ENCODE measurements around the gene TTC7B. TPM values are rescaled to one million over a fixed set of nuclear protein-coding genes. Genes with fewer than 3 reads are reported as not detected.

TTC7B gene
- total RNA-seq, 1 experiment from 2014 or later, result 40.9 TPM

DNA sequence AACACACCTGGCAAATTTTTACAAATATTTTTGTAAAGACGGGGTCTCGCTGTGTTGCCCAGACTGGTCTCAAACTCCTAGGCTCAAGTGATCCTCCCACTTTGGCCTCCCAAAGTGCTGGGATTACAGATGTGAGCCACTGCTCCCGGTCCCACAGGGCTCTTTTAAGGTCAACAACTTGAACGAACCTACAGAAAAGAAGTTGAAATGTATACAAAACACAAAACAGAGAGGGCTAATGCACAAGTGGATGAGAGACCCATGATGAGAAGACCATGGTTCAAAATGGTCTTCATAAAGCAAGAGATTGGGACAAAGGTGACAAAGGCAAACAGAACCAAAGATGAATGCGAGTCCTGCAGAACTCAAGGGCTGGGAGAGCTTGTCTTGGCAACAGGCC lies 328.0 kb downstream of the TTC7B start:
- CTCF ChIA-PET, result no interaction called here
- Histone ChIP-seq H3K27ac (ENCODE audit: low read length) (no peak overlapping the region), H3K27me3 (ENCODE audit: control insufficient read depth, insufficient read depth, low read length) (no peaks in the 10 kb centered on the region), H3K36me3 (ENCODE audit: control insufficient read depth, insufficient read depth, low read length) (no peaks in the 10 kb centered on the region), H3K4me3 (ENCODE audit: low read depth in 2 of 2, low read length in 2 of 2) (no peak overlapping the region), H3K4me1 (ENCODE audit: control insufficient read depth, insufficient read depth, low read length) (no peaks in the 10 kb centered on the region), H3K9me3 (ENCODE audit: control insufficient read depth, insufficient read depth, low read depth, low read length) (no peaks in the 10 kb centered on the region)
- no peak for ATAC-seq
- in situ Hi-C loops (cut with HindIII; ENCODE audit: low pct_unique_long_range_greater_than_20kb, low sequenced_read_pairs) (no loop called here), intact Hi-C loops (cut with micrococcal nuclease; ENCODE audit: unreplicated experiment) (no loop called here)
- no TSS peak for BruUV-seq (replicated peaks)
- TF ChIP-seq TCF7L2 (IDR thresholded peaks at IDR 0.05; ENCODE audit: low read depth, low read length) (no peak), POLR2AphosphoS5 (IDR thresholded peaks at IDR 0.05; ENCODE audit: low read depth, low read length) (no peak), SIN3A (IDR thresholded peaks at IDR 0.05; ENCODE audit: borderline replicate concordance, insufficient read depth, low read depth, low read length) (no peak)
- TF ChIP-seq, protein P1, sequence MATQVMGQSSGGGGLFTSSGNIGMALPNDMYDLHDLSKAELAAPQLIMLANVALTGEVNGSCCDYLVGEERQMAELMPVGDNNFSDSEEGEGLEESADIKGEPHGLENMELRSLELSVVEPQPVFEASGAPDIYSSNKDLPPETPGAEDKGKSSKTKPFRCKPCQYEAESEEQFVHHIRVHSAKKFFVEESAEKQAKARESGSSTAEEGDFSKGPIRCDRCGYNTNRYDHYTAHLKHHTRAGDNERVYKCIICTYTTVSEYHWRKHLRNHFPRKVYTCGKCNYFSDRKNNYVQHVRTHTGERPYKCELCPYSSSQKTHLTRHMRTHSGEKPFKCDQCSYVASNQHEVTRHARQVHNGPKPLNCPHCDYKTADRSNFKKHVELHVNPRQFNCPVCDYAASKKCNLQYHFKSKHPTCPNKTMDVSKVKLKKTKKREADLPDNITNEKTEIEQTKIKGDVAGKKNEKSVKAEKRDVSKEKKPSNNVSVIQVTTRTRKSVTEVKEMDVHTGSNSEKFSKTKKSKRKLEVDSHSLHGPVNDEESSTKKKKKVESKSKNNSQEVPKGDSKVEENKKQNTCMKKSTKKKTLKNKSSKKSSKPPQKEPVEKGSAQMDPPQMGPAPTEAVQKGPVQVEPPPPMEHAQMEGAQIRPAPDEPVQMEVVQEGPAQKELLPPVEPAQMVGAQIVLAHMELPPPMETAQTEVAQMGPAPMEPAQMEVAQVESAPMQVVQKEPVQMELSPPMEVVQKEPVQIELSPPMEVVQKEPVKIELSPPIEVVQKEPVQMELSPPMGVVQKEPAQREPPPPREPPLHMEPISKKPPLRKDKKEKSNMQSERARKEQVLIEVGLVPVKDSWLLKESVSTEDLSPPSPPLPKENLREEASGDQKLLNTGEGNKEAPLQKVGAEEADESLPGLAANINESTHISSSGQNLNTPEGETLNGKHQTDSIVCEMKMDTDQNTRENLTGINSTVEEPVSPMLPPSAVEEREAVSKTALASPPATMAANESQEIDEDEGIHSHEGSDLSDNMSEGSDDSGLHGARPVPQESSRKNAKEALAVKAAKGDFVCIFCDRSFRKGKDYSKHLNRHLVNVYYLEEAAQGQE (IDR thresholded peaks at IDR 0.05; ENCODE audit: insufficient read depth in 1 of 2, low read depth in 2 of 2, low read length in 1 of 2), result no peak
- TF ChIP-seq, protein P2, sequence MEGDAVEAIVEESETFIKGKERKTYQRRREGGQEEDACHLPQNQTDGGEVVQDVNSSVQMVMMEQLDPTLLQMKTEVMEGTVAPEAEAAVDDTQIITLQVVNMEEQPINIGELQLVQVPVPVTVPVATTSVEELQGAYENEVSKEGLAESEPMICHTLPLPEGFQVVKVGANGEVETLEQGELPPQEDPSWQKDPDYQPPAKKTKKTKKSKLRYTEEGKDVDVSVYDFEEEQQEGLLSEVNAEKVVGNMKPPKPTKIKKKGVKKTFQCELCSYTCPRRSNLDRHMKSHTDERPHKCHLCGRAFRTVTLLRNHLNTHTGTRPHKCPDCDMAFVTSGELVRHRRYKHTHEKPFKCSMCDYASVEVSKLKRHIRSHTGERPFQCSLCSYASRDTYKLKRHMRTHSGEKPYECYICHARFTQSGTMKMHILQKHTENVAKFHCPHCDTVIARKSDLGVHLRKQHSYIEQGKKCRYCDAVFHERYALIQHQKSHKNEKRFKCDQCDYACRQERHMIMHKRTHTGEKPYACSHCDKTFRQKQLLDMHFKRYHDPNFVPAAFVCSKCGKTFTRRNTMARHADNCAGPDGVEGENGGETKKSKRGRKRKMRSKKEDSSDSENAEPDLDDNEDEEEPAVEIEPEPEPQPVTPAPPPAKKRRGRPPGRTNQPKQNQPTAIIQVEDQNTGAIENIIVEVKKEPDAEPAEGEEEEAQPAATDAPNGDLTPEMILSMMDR (IDR thresholded peaks at IDR 0.05), result no peak
- POLR2A ChIA-PET, result no interaction called here
- no peak for DNase-seq (ENCODE audit: low read depth, low spot score)

DNA sequence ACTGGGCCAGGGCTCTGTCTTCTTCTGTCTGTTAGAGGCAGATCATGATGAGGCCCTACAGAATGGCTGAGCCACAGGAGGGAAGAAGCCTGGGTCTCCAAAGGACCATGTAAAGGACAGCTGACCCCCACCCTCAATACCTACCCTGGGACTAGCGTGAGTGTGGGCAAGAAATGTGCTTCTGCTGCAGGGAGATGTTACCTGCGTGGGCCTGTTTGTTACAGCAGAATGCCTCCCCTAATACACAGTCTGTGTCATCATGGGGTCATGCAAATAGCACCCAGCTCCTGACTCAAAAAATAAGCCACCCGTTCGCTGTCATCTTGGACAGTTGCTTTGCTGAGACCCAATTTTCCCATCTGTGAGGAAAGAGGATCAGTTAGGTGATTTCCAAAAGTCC lies 328.8 kb downstream of the TTC7B start:
- no peaks in the 10 kb centered on the region for H3K27me3 ChIP-seq (ENCODE audit: control insufficient read depth, insufficient read depth, low read length)
- no peak for ATAC-seq
- H3K36me3 ChIP-seq (ENCODE audit: control insufficient read depth, insufficient read depth, low read length), result no peaks in the 10 kb centered on the region
- H3K4me3 ChIP-seq (ENCODE audit: low read depth in 2 of 2, low read length in 2 of 2), result no peak overlapping the region
- H3K4me1 ChIP-seq (ENCODE audit: control insufficient read depth, insufficient read depth, low read length), result no peaks in the 10 kb centered on the region
- intact Hi-C loops (cut with micrococcal nuclease; ENCODE audit: unreplicated experiment), result no loop called here
- ChIA-PET POLR2A (no interaction called here), CTCF (no interaction called here)
- in situ Hi-C loops (cut with HindIII; ENCODE audit: low pct_unique_long_range_greater_than_20kb, low sequenced_read_pairs), result no loop called here
- BruUV-seq (replicated peaks), result no TSS peak
- no peak for DNase-seq (ENCODE audit: low read depth, low spot score)
- TF ChIP-seq TCF7L2 (IDR thresholded peaks at IDR 0.05; ENCODE audit: low read depth, low read length) (no peak), POLR2AphosphoS5 (IDR thresholded peaks at IDR 0.05; ENCODE audit: low read depth, low read length) (no peak), SIN3A (IDR thresholded peaks at IDR 0.05; ENCODE audit: borderline replicate concordance, insufficient read depth, low read depth, low read length) (no peak)
- TF ChIP-seq, protein P1 (IDR thresholded peaks at IDR 0.05; ENCODE audit: insufficient read depth in 1 of 2, low read depth in 2 of 2, low read length in 1 of 2), result no peak
- TF ChIP-seq, protein P2 (IDR thresholded peaks at IDR 0.05), result no peak
- H3K9me3 ChIP-seq (ENCODE audit: control insufficient read depth, insufficient read depth, low read depth, low read length), result no peaks in the 10 kb centered on the region
- H3K27ac ChIP-seq (ENCODE audit: low read length), result no peak overlapping the region
